Dedifferentiated amniotic fluid mesenchymal stem cell (primary cell): Measurements from ENCODE around the gene MYL11.

Experiments used
- DNase-seq: peaks from one replicate; pipeline ENCODE4 v3.0.0-alpha.2; 2016; ENCODE audit errors: extremely low spot score

Gene MYL11

DNA sequence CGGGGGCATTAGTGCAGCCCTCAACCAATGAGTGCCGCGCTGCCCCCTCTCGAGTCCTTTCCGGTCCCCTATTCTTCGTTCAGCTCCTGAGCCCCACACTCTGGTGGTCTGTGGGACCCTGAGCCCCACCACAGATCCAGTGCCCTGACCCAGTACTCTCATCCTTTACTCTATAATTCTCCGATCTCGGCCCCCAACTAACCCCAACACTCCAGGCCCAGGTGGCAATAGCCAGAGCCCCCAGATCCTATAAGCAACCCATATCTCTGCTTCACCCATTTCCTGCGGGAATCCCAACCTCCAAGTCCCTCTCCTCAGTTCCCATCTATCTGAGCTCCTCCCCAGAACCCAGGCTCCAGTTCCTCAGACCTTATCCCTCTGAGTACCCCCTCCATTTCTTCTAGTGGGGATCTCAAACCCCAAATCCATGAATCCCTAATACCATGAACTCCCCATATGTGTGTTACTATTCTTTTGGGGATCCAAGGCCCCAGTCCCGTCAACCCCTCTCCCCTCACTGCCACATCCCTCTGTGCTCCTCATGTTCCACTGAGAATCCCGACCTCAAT, 3.3 kb upstream of the MYL11 start:
- DNase-seq = no peak

DNA sequence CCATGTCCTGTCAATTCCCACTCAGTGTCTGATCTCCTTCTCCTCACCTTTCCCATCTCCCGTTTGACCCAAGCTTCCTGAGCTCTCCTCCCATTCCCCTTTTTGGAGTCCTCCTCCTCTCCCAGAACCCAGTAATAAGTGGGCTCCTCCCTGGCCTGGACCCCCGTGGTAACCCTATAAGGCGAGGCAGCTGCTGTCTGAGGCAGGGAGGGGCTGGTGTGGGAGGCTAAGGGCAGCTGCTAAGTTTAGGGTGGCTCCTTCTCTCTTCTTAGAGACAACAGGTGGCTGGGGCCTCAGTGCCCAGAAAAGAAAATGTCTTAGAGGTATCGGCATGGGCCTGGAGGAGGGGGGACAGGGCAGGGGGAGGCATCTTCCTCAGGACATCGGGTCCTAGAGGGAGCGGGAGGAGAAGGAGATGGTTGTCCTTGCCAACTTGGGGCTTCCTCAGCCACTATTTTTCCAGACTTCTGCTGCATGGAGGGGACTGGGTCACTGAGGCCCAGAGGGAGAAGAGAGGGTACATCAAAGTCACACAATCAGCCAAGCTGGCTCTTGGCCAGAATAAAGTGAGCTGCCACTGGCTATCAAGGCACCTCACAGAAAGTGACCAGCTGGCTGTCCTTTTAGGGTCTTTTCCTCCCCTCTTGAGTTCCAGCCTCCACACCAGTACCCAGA, 2.4 kb upstream of the MYL11 start:
- DNase-seq = no peak

DNA sequence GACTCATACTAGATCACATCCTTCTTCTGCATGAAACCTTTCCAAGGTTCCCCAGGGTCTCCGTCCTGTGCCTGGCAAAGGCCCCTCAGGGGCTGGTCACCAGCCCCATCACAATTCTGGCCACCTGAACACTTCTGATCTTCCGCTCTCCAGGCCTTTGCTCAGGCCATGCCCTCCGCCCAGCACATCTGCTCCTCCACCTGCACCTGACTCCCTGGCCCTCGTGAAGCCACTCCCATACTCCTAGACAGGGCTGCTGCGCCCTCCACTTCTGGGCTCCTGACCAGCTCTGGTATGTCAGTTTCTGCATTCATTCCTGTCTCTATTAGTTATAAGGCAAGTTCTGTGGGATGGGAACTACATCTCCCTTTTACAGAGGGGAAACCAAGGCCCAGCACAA, 1.9 kb upstream of the MYL11 start:
- no peak for DNase-seq

DNA sequence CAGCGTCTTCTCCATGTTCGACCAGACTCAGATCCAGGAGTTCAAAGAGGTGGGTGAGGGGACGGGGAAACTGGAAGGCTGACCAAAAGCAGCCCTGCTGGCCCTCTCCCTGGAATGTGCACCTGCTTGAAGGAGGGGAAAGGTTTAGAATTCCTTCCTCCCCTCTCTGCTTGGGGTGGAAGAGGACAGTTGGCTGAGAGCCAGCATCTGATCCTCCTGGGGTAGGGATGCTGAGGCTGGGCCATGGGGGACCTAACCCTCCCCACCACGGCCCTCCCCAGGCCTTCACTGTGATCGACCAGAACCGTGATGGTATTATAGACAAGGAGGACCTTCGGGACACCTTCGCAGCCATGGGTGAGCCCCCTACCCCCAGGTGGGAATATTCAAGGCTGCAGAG, 1.3 kb downstream of the MYL11 start:
- no peak for DNase-seq

DNA sequence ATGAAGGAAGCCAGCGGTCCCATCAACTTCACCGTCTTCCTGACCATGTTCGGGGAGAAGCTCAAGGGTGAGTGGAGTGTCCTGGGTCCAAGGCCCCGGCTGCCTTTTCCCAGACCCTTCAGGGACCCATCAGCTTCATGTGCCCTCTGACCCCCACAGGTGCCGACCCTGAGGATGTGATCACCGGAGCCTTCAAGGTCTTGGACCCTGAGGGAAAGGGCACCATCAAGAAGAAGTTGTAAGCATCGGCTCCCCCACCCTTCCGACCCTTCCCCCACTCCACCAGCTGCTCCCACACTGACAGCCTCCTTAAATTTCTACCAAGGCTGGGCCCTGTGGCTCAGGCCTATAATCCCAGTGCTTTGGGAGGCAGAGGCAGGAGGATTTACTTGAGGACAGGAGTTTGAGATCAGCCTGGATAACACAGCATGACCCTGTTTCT, 1.9 kb downstream of the MYL11 start:
- DNase-seq = no peak

DNA sequence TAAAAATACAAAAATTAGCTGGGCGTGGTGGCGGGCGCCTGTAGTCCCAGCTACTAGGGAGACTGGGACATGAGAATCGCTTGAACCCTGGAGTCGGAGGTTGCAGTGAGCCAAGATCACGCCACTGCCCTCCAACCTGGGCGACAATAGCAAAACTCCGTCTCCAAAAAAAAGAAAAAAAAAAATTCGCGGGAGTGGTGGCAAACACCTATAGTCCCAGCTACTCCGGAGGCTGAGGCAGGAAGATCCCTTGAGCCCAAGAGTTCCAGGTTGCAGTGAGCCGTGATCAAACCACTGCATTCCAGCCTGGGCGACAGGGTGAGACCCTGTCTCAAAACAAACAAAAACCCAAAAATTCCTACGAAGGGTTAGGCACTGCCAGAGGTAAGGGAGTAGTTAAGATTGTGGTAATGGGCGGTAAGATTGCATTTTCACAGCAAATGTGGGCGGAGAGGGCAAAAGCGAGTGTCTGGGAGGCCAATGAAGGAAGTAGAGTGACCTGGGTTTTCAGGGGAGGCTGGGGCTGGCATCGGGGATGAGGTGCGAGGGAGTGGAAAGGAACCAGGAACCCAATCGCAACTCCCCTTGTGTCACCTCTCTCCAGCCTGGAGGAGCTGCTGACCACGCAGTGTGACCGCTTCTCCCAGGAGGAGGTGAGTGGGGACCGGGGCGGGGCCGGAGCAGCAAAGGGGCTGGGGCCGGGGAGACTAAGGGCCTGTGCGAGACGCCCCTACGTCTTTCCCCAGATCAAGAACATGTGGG, 2.6 kb downstream of the MYL11 start:
- no peak for DNase-seq

DNA sequence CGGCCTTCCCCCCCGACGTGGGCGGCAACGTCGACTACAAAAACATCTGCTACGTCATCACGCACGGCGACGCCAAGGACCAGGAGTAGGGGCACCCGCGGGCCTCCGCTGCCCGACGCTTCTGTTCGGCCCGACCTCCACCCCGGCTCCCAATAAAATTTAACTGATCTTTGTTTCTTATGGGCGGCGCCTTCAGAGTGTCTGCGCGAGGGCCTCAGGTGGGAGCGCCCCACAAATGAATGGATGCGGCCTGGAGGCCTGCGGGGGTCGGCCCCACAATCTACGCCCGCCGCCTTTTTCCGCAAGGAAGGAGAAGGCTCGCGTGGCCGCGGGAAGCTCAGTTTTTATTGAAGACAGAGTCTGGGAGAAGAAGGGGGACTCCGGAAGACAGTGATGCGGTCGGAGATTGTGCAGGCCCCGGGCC, 3.2 kb downstream of the MYL11 start:
- peak; percentile 63 for DNase-seq

DNA sequence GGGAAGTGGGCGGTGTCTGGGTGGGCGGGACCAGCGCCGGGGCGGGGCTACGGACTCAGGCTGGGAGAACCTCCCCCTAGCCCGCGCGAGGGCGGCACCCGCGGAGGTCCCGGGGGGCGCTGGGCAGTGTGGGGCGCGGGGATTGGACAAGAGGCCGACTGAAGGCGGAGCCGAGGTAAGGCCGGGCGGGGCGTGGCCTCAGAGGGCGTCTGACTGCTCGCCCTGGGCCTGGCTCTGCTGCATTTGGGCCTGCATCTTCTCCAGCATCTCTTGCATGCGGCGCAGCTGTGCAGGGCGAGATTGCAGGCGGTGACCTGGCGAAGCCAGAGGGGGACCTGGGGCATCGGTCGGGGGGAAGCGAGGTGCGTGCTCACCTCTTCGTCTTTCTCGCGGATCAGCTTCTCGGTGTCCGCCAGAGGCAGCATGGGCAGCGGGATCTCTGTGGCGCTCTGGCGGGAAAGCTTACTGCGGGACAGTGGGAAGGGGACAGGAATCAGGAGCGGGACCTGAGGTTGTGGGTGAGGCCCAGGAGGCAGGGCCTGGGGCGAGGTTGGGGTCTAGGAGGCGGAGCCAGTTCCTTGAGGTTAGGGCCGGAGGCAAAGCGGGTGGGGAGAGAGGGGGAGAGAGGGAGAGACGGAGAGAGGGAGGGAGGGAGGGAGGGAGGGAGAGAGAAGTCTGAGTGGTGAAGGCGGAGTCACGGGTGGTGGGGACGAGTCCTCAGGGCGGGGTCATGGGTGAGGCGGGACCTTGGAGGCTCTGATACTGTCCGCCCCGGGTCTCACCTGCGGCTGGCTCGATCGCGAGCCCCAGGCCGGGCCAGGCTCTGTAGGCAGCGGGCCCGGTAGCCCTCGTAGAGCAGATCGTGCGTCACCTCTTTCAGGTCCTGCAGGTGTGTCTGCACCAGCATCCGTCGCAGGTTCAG, 3.9 kb downstream of the MYL11 start:
- DNase-seq = peak; percentile 96

DNA sequence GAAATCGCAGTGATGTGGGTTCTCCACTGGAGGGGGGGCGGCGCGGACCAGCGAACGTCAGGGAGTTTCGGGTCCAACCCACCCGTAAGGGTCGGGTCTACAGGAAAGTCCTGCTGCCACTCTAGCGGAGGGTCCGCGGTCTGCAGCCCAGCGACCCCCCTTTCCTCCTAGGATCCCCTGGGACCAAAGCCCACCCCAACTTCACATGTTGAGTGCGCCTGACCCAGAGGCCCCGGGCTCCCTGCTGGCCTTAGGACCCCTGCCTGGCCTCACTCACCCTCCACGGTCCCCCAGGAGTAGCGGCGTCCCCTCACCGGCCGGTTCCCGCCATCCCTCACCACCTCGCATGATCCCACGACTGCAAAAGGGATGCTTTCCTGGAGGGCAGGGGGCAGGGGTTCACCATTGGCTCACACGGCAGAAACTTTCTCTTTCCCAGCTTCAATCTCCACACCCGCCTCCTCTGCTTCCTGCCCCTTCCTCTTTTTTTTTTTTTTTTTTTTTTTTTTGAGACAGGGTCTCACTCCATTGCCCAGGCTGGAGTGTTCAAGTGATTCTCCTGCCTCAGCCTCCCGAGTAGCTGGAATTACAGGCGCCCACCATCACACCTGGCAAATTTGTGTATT, 4.7 kb downstream of the MYL11 start:
- no peak for DNase-seq

DNA sequence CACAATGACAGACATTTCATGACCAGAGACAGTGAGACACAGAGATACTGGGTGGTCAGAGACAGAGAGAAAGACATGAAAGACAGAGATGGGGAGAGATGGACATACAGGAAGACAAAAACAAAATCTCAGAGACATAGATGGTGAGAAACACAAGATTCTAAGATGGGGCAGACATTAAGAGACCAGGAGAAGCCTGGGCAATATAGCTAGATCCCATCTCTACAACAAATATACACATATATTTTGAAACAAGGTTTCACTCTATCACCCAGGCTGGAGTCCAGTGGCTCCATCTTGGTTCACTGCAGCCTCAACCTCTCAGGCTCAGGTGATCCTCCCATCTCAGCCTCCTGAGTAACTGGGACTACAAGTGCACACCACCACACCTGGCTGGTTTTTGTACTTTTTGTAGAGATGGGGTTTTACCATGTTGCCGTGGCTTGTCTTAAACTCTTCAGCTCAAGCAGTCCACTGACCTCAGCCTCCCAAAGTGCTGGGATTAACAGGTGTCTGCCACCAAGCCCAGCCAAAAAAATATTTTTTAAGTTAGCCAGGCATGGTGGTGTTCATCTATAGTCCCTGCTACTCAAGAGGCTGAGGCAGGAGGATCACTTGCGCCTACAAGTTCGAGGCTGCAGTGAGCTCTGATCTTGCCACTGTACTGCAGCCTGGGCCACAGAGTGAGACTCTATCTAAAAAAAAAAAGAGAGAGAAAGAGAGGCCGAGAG, 5.6 kb downstream of the MYL11 start:
- DNase-seq = no peak

DNA sequence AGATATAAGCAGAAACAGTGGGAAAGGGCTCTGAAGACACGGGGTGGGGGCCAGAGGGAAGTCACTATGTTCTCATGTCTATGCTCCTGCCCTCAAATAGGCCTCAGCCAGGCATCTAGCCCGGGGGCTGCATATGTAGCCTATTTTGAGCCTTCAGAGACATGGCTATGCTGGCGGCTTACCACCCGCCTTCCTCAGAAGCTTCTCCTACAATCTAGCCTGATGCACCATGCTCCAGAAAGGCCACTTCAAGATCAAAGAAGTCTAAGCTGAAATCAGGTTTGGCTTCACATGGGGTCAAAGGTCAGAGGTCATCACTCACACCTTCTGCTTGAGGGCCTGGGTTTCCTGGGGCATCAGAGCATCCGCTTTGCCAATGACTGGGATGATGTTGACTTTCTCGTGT, 6.2 kb downstream of the MYL11 start:
- DNase-seq = no peak

DNA sequence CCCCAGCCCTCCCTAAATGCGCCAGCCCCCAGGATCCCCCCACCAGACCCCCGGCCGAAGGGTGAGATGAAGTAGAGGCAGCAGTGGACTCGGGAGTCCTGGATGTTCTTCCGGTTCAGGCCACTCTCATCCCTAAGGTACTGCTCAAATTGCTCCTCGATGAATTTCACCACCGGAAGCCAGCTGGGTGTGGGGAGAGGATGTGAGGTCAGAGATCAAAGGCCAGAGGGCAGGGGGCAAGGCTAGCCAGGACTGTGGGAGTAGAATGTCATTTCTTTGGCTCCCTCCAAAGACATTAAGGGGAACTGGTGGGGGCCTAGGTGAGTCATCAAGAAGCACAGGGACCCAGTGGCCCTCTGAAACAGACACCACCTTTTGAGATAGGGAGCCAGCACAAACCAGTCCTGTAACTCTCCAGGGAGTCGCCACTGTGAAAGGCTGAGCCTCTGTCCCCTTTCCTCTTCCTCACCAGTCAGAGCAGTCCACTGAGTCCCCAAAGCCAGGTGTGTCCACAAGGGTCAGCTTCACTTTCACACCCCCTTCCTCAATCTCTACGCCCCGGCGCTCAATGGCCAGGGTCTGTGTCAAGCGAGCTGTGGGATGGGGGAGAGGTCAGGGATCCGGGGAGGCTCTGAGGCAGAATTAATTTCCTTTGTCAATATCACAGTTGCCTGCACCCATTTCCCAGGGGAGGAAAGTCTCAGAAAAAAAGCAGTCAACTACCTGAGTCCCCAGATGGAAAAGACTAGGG, 6.9 kb downstream of the MYL11 start:
- DNase-seq = no peak

DNA sequence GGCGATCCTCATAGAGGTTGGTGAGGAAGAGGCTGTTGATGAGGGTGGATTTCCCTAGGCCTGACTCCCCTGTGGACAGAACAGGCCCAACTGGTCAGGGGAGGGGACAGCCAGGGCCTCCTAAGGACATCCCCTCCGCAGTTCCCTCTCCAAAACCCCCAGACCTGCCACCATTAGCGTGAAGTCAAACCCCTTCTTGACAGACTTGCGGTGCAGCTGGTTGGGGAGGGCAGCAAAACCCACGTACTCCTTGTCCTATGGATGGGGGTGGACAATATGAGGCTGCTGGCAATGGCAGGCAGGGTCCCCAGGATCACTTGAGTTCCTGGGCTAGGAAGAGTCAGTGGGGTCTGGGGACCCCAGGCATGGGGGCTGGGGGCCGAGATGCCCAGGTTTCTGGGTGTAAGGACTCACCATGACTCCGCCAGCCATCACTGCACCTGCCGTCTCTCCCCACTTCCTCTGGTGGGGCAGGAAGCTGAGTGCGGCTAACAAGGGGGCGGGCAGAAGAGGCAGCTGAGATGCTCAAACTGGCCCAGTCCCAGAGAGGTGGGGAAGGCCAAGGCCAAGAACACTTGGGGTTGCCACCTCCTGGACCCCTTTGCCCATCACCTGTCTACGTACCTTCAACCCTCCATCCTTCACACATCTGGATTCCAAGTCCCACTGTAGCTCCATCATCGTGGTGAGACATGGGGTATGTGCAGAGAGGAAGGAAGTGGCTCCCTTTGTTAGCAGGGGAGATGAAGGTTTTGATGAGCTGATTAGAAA, 7.7 kb downstream of the MYL11 start, which contains the start of gene SEPTIN1:
Gene SEPTIN1 (minus strand): TSS at position 451 of the 771 bp plus-strand sequence. CDS start 19 bp downstream, at position 432.
- no peak for DNase-seq

DNA sequence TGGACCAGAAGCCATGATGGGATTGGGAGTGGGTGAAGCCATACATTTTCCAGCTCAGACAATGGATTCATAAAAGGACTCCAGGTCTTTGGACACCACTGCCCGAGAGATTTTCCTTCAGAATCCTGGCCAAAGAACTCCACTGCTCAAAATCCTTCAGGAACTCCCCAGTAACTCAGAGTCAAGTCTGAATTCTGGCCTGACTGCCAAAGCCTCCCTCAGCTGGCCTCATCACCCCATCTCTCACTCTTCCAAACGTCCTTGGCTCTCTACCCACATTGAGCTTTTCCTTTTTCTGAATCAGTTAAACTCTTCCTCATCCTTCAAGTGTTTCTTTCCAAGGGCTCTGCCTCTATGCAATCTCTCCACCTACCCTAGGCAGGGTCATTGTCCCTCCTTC, 8.9 kb downstream of the MYL11 start:
- DNase-seq = no peak

DNA sequence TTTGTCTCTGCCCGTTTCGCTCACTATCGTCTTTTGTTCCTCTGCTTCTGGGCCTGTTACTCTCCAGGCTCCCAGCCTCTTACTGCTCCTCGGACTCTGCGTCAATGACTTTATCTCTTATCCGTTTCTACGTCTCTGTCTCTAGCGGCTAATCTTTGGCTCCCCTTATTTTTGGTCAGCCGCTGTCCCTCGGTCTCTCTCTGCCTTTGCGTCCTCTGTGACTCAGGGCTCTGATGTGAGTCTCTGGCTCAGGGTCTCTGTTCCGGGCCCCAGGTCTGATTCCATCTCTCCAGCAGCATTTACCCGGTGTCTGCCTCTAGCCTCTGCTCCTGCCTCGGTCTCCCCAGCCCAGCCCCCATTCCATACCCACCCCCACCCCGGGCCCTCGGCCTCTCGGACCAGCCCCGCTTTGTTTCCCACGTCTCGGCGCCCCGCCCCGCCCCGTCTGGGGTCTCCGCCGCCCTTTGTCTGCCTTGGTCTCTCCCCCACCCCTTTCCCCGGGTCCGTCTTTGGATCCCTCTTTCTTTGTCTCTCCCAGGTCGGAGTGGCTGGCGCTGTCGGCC, 20.1 kb downstream of the MYL11 start:
- no peak for DNase-seq

DNA sequence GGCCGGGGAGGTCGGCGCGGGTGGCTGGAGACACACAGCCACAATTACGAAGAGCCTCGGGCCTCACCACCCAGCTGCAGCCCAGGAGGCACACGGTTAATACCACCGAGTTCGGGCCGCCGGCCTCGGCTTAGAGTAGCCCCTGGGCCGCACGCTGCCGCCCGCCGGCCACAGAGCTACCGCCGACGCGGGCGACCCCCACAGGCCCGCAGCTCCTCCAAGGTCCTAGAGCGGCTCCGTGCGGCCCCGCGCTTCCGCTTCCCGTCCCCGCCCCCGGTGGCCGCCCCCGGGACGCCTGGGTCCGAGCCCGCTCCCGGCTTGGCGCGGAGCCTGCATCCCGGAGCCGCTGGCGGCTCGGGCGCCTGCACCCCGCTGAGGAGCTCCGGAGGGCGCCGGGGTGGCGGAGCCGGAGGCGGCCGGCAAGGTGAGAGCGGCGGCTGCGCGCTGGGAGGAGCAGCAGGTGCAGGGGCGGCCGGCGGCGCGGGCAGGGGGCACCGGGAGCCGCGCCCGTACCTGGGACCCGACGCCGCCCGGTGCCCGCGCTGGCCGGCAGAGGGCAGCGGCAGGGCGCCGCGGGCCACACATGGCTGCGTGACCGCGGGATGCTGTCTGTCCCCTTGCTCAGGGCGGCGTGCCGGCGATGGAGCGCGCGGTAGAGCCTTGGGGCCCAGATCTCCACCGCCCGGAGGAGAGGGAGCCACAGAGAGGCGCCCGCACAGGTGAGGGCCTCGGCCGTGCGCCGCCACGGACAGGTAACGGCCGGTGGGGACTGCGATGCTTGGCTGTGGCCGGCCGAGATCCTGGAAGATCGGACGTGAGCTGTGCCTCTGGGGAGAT, 20.8 kb downstream of the MYL11 start, which contains the start of gene ZNF48:
Gene ZNF48 (plus strand): TSS at position 266 of the 837 bp plus-strand sequence. CDS start 375 bp downstream, at position 641.
- DNase-seq = peak; percentile 67

DNA sequence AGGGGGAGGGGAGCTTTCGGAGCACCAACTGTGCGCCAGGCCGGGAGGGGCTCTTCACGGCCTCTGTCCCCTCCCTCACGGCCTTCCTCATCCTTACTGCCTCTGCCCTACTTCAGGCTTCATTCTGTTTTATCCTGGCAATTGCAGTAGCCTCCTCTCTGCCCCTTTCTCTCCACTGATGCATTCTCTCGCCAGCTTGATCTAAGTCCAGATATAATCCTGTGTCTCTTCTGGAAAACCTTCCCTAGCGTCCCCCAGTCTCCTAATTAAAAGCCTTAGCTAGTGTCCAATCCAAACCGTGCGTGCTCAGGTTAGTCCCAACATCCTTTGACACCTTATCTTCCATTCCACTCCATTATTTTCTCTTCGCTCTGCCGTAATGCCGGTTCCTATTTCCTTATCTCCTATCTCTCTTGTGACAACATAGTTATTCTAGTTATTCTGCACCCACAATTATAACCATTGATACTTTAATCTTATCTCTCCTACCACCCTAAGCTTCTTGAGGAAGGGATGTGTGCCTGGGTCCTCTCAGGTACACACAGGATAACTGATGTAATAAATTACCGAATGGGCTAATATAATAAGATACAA, 21.5 kb downstream of the MYL11 start:
- DNase-seq = no peak
